Mammary epithelial cell (primary cell): Measurements from ENCODE around the gene UMODL1.

ENCODE experiments used
- CTCF ChIP-seq, 2 donors: IDR thresholded peaks in 1 of 2; conservative IDR thresholded peaks in 1 of 2; 2 replicates each; pipeline ENCODE4 v1.5.1; 2011 to 2012; ENCODE audit warnings: inconsistent platforms in 2 of 2, low read length in 2 of 2, mild to moderate bottlenecking in 2 of 2, control low read depth in 1 of 2, low read depth in 1 of 2; ENCODE audit not compliant: insufficient read depth in 1 of 2; ENCODE audit errors: extremely low read depth in 1 of 2
- EZH2 ChIP-seq: IDR thresholded peaks from 2 replicates; pipeline ENCODE4 v1.6.1; 2012; ENCODE audit warnings: low read length, inconsistent platforms, borderline replicate concordance

- TF ChIP-seq CTCF (conservative IDR thresholded peaks at IDR 0.05 in 1 of 2, IDR thresholded peaks at IDR 0.05 in 1 of 2; ENCODE audit: extremely low read depth in 1 of 2, insufficient read depth in 1 of 2, low read depth in 1 of 2, low read length in 2 of 2), result no peak
- TF ChIP-seq EZH2, result no peak
These were observed 26.1 kb upstream of the UMODL1 start for GRCh38 chr21:42044871-42045495.
